Endothelial cell of umbilical vein (primary cell): ENCODE data around the gene DNASE1L1. TPM values are rescaled to one million over a fixed set of nuclear protein-coding genes. Genes with fewer than 3 reads are reported as not detected.

Experiments used
- BruUV-seq: library from RNA; stranded (reverse); fragments of 400-500 nt; replicated peaks from 2 replicates; lab custom pipeline; 2021; lab: Mats Ljungman, UMichigan
- CTCF ChIA-PET: fragments of 300-600, 350-600 bp; sonication (Branson Sonifier 250); formaldehyde crosslinking; loops from one replicate; lab custom pipeline; 2021; ENCODE audit warnings: antibody characterized with exemption, inconsistent platforms; lab: Charles Lee
- POLR2A ChIA-PET: fragments of 300-600, 350-600 bp; sonication (Branson Sonifier 250); formaldehyde crosslinking; loops from one replicate; lab custom pipeline; 2021; ENCODE audit warnings: antibody characterized with exemption, inconsistent platforms; lab: Charles Lee
- DNase-seq: peaks from one replicate; pipeline ENCODE4 v3.0.0-alpha.2; 2011; ENCODE audit warnings: low read depth, low spot score
- FAIRE-seq: peaks from 2 replicates; lab custom pipeline; 2011; peaks lifted over from hg19 to GRCh38; lab: Jason Lieb, UNC
- H2AFZ ChIP-seq: 2 replicates; pipeline ENCODE4 v1.6.0; 2012; ENCODE audit warnings: low read depth, low read length, control low read depth, inconsistent platforms
- H3K27ac ChIP-seq: 2 replicates; pipeline ENCODE4 v1.5.1; 2011; ENCODE audit warnings: low read depth, mild to moderate bottlenecking, control low read depth, low read length, moderate library complexity; ENCODE audit not compliant: insufficient read depth
- H3K27me3 ChIP-seq, 2 experiments: 2 replicates each; pipeline versions ENCODE4 v1.6.0 to v1.6.1; 2011; ENCODE audit warnings: low read length in 2 of 2, mixed read lengths in 1 of 2; ENCODE audit not compliant: control insufficient read depth in 2 of 2, insufficient read depth in 2 of 2
- H3K36me3 ChIP-seq, 2 experiments: 2 replicates in 1 of 2; 3 replicates in 1 of 2; pipeline ENCODE4 v1.5.1; 2011; ENCODE audit warnings: low read length in 2 of 2, mild to moderate bottlenecking in 1 of 2, moderate library complexity in 1 of 2; ENCODE audit not compliant: control insufficient read depth in 2 of 2, insufficient read depth in 2 of 2; ENCODE audit errors: extremely low read depth in 1 of 2
- H3K4me1 ChIP-seq: 3 replicates; pipeline ENCODE4 v1.5.1; 2011; ENCODE audit warnings: mild to moderate bottlenecking, low read length; ENCODE audit not compliant: control insufficient read depth, insufficient read depth; ENCODE audit errors: extremely low read depth
- H3K4me2 ChIP-seq: 2 replicates; pipeline ENCODE4 v1.6.1; 2011; ENCODE audit warnings: low read length, control low read depth, mixed read lengths; ENCODE audit not compliant: insufficient read depth
- H3K4me3 ChIP-seq, 3 experiments: fragments of 200-600 bp in 1 of 3; sonication (generic), shearing (Covaris generic) in 1 of 3; replicated peaks in 1 of 3; 2 replicates each; pipeline ENCODE4 v1.5.1; 2011 to 2016; ENCODE audit warnings: control low read depth in 3 of 3, low read length in 3 of 3, mild to moderate bottlenecking in 2 of 3, inconsistent platforms in 1 of 3, low read depth in 1 of 3, moderate library complexity in 1 of 3; ENCODE audit not compliant: insufficient read depth in 1 of 3
- H3K79me2 ChIP-seq: 2 replicates; pipeline ENCODE4 v1.6.0; 2012; ENCODE audit warnings: low read length, inconsistent platforms; ENCODE audit not compliant: control insufficient read depth, insufficient read depth
- H3K9ac ChIP-seq: replicated peaks from 2 replicates; pipeline ENCODE3; 2011; ENCODE audit warnings: low read length, control low read depth; ENCODE audit not compliant: insufficient read depth; ENCODE audit errors: extremely low read depth
- H3K9me1 ChIP-seq: replicated peaks from 3 replicates; pipeline ENCODE4 v1.6.0; 2011; ENCODE audit warnings: mild to moderate bottlenecking, low read length; ENCODE audit not compliant: control insufficient read depth, insufficient read depth; ENCODE audit errors: extremely low read depth
- H3K9me3 ChIP-seq: replicated peaks from 2 replicates; pipeline ENCODE4 v1.5.1; 2012; ENCODE audit warnings: low read length, inconsistent platforms; ENCODE audit not compliant: control insufficient read depth, insufficient read depth
- H4K20me1 ChIP-seq: replicated peaks from 2 replicates; pipeline ENCODE3; 2011; ENCODE audit warnings: mild to moderate bottlenecking, low read length; ENCODE audit not compliant: control insufficient read depth, insufficient read depth; ENCODE audit errors: extremely low read depth
- EZH2 ChIP-seq: IDR thresholded peaks from 2 replicates; pipeline ENCODE4 v1.6.1; 2012; ENCODE audit warnings: borderline replicate concordance, low read depth, mild to moderate bottlenecking, moderate library complexity, low read length, inconsistent platforms; ENCODE audit not compliant: severe bottlenecking
- FOS ChIP-seq: IDR thresholded peaks from 2 replicates; pipeline ENCODE4 v1.6.1; 2011; ENCODE audit warnings: mild to moderate bottlenecking, low read length, moderate library complexity, borderline replicate concordance; ENCODE audit not compliant: insufficient read depth
- GATA2 ChIP-seq: IDR thresholded peaks from 2 replicates; pipeline ENCODE4 v1.7.0; 2011; ENCODE audit warnings: low read depth, mild to moderate bottlenecking, moderate library complexity, mixed read lengths, low read length; ENCODE audit not compliant: insufficient read length, insufficient read depth
- JUN ChIP-seq: IDR thresholded peaks from 2 replicates; pipeline ENCODE4 v1.6.1; 2011; ENCODE audit warnings: borderline replicate concordance, low read depth; ENCODE audit not compliant: insufficient read length, insufficient read depth
- MYC ChIP-seq: IDR thresholded peaks from one replicate; pipeline ENCODE4 v1.6.1; 2011; ENCODE audit warnings: mild to moderate bottlenecking, low read depth, low read length
- POLR2A ChIP-seq: IDR thresholded peaks from 2 replicates; pipeline ENCODE4 v1.6.1; 2012; ENCODE audit warnings: low read depth, mild to moderate bottlenecking, control low read depth, low read length
- POLR2AphosphoS5 ChIP-seq: IDR thresholded peaks from 2 replicates; pipeline ENCODE4 v1.6.1; 2012; ENCODE audit warnings: low read depth, mild to moderate bottlenecking, control low read depth, low read length, moderate library complexity; ENCODE audit not compliant: insufficient read depth
- dilution Hi-C: fragments of 300-500 bp; cut with MboI; formaldehyde crosslinking; loops from one replicate; pipeline ENCODE4 v1.15.0; 2019; ENCODE audit warnings: low sequenced_read_pairs; ENCODE audit not compliant: extremely low pct_ligation_motif_present
- intact Hi-C: fragments of 100-400 bp; cut with micrococcal nuclease; formaldehyde crosslinking; loops from one replicate; pipeline ENCODE4 v1.10.0; 2022
- polyA plus RNA-seq, 4 experiments: library from polyadenylated mRNA; depleted of rRNA in 3 of 4; stranded (reverse) in 3 of 4; unstranded in 1 of 4; fragments of >200 nt; gene quantifications; 2 replicates each; pipeline versions ENCODE4 v1.2.1 to v1.2.3, GENCODE V29; 2011 to 2012; ENCODE audit warnings: missing spikeins in 1 of 4
- total RNA-seq: library from RNA; stranded (reverse); gene quantifications from 2 replicates; pipeline ENCODE4 v1.2.3, GENCODE V29; 2021
- TF ChIP-seq, protein P1 (sequence below): IDR thresholded peaks from 2 replicates; pipeline ENCODE4 v1.6.1; 2011; ENCODE audit not compliant: insufficient read depth, insufficient read length
- TF ChIP-seq, protein P2 (sequence below), 2 donors: IDR thresholded peaks; 1 replicate in 1 of 2; 2 replicates in 1 of 2; pipeline ENCODE4 v1.5.1; 2011; ENCODE audit warnings: low read length in 2 of 2, mild to moderate bottlenecking in 2 of 2, moderate library complexity in 2 of 2, control low read depth in 1 of 2, inconsistent platforms in 1 of 2, low read depth in 1 of 2; ENCODE audit not compliant: insufficient read depth in 1 of 2; ENCODE audit errors: extremely low read depth in 1 of 2

DNASE1L1 gene
- total and polyA plus RNA-seq, 2 donors (not counting 3 experiments of a cell fraction or from before 2014, with no cell fraction given), result 61.5 to 84.9 TPM

DNA sequence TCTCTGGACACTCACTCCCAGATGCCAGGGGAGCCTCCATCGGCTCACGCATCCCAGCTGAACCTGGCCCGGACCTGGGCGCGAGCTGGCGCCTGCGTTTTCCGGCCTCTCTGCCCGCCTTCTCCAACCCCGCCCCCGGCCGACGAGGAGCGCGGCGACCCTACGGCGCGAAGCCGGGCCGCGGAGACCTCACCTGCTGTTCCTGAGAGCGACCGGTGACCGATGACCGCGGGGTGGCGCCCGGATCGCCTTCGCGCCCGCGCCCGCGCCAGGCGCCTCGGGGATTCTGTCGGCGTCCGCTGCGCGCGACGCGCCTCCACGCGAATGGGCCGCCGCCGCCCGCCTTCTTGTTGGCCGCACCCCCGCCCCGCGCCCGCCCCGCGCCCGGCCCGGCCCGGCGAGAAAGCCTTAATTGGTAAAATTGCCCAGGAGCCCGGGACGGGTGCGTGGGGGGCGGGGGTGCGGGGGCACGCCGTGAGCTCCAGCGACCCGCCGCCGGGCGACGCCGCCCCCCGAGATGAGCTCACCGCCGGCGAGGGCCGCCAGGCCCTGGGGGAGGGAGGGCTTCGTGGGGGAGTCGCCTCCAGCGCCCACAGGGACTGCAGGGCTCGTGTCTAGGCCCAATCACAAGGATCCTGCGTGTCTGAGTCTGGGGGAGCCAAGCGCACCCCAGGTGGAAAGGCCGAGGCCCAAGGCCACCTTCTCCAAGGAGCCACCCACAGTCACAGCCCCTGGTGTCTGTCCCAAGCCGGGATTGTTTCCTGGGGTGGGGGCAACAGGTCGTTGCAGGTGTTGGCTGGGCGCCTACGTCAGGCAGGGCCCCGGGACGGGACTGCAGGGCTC is 34.5 kb downstream of the DNASE1L1 start, which contains the start of gene FLNA:
FLNA (minus strand) TSS at position 322 of the 843 bp plus-strand sequence. CDS start 3,389 bp downstream, outside the sequence.
- BruUV-seq, result no TSS peak
- Histone ChIP-seq H3K36me3 (no peaks in the 10 kb centered on the region), H2AFZ (peak within 1 kb of the TSS; percentile 26), H3K27me3 (no peaks in the 10 kb centered on the region), H3K79me2 (peaks cover 21% of the 10 kb centered on the region), H3K4me1 (peaks cover 23% of the 10 kb centered on the region), H3K9ac (peak within 1 kb of the TSS; percentile 22), H3K27ac (peak within 1 kb of the TSS; percentile 45), H3K4me2 (peak within 1 kb of the TSS; percentile 44), H3K9me3 (no peaks in the 10 kb centered on the region), H3K9me1 (no peaks in the 10 kb centered on the region), H3K4me3 (peak within 1 kb of the TSS; percentile 5 to 50 (median 9)), H4K20me1 (no peaks in the 10 kb centered on the region)
- TF ChIP-seq JUN (no peak), EZH2 (no peak), POLR2AphosphoS5 (no peak), GATA2 (no peak), MYC (no peak), POLR2A (no peak), FOS (no peak)
- TF ChIP-seq, protein P1, sequence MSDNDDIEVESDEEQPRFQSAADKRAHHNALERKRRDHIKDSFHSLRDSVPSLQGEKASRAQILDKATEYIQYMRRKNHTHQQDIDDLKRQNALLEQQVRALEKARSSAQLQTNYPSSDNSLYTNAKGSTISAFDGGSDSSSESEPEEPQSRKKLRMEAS, result no peak
- TF ChIP-seq, protein P2, sequence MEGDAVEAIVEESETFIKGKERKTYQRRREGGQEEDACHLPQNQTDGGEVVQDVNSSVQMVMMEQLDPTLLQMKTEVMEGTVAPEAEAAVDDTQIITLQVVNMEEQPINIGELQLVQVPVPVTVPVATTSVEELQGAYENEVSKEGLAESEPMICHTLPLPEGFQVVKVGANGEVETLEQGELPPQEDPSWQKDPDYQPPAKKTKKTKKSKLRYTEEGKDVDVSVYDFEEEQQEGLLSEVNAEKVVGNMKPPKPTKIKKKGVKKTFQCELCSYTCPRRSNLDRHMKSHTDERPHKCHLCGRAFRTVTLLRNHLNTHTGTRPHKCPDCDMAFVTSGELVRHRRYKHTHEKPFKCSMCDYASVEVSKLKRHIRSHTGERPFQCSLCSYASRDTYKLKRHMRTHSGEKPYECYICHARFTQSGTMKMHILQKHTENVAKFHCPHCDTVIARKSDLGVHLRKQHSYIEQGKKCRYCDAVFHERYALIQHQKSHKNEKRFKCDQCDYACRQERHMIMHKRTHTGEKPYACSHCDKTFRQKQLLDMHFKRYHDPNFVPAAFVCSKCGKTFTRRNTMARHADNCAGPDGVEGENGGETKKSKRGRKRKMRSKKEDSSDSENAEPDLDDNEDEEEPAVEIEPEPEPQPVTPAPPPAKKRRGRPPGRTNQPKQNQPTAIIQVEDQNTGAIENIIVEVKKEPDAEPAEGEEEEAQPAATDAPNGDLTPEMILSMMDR (IDR thresholded peaks at IDR 0.05; ENCODE audit: extremely low read depth in 1 of 2, insufficient read depth in 1 of 2, low read depth in 1 of 2, low read length in 2 of 2), result no peak
- DNase-seq (no peak), FAIRE-seq (peak; percentile 43)
- intact Hi-C loops (loop anchor here (5.0 kb wide), 1 partner anchor 33 kb away; the partner anchor contains the start of gene DNASE1L1), dilution Hi-C loops (no loop called here)
- ChIA-PET CTCF (interaction anchor here (1.1 to 2.4 kb wide), 5 partner anchors 9 to 403 kb away, joined by 3 to 24 read pairs (median 16); partner anchors contain the start of gene HCFC1), POLR2A (no interaction called here)
